NB4 (cell line): Measurements from ENCODE around the gene ALB.

Experiments used
- POLR2A ChIP-seq: IDR thresholded peaks from 2 replicates; pipeline ENCODE4 v1.6.1; 2011; ENCODE audit warnings: mild to moderate bottlenecking; ENCODE audit not compliant: insufficient read length; ENCODE audit errors: extremely low read depth
- TF ChIP-seq, protein P1 (sequence below): IDR thresholded peaks from 2 replicates; pipeline ENCODE4 v1.6.1; 2011; ENCODE audit warnings: low read depth, low read length
- TF ChIP-seq, protein P2 (sequence below): IDR thresholded peaks from one replicate; pipeline ENCODE4 v1.5.1; 2012; ENCODE audit warnings: low read depth, low read length

DNA sequence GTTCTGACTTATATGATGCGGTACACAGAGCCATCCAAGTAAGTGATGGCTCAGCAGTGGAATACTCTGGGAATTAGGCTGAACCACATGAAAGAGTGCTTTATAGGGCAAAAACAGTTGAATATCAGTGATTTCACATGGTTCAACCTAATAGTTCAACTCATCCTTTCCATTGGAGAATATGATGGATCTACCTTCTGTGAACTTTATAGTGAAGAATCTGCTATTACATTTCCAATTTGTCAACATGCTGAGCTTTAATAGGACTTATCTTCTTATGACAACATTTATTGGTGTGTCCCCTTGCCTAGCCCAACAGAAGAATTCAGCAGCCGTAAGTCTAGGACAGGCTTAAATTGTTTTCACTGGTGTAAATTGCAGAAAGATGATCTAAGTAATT is 16.5 kb downstream of the ALB start:
- no peak for TF ChIP-seq POLR2A
- TF ChIP-seq, protein P1, sequence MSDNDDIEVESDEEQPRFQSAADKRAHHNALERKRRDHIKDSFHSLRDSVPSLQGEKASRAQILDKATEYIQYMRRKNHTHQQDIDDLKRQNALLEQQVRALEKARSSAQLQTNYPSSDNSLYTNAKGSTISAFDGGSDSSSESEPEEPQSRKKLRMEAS, result no peak
- TF ChIP-seq, protein P2, sequence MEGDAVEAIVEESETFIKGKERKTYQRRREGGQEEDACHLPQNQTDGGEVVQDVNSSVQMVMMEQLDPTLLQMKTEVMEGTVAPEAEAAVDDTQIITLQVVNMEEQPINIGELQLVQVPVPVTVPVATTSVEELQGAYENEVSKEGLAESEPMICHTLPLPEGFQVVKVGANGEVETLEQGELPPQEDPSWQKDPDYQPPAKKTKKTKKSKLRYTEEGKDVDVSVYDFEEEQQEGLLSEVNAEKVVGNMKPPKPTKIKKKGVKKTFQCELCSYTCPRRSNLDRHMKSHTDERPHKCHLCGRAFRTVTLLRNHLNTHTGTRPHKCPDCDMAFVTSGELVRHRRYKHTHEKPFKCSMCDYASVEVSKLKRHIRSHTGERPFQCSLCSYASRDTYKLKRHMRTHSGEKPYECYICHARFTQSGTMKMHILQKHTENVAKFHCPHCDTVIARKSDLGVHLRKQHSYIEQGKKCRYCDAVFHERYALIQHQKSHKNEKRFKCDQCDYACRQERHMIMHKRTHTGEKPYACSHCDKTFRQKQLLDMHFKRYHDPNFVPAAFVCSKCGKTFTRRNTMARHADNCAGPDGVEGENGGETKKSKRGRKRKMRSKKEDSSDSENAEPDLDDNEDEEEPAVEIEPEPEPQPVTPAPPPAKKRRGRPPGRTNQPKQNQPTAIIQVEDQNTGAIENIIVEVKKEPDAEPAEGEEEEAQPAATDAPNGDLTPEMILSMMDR, result no peak
